IMR-90 (cell line): ENCODE results near the gene HOXB1. TPM values are rescaled to one million over a fixed set of nuclear protein-coding genes. Genes with fewer than 3 reads are reported as not detected.

ENCODE experiments used
- ATAC-seq: fragments of 200-7000 bp; cut with Tn5 transposase; 2 replicates; pipeline ENCODE4 v1.9.1; 2020; ENCODE audit warnings: low read depth, mild to moderate bottlenecking, moderate library complexity
- BruUV-seq: library from RNA; stranded (reverse); fragments of 400-500 nt; replicated peaks from 2 replicates; lab custom pipeline; 2021; lab: Mats Ljungman, UMichigan
- CTCF ChIA-PET: fragments of 300-600 bp; formaldehyde crosslinking; extraction: SDS; loops from one replicate; lab custom pipeline; 2021; ENCODE audit warnings: antibody characterized with exemption; lab: Yijun Ruan, JAX
- POLR2A ChIA-PET: fragments of 300-600 bp; sonication (Branson Sonifier 250); formaldehyde crosslinking; loops from one replicate; lab custom pipeline; 2022; ENCODE audit warnings: antibody characterized with exemption; ENCODE audit not compliant: unreplicated experiment; lab: Charles Lee
- DNase-seq: peaks from one replicate; pipeline ENCODE4 v3.0.0; 2013
- H2AFZ ChIP-seq: replicated peaks from 2 replicates; pipeline ENCODE3; 2013; ENCODE audit warnings: low read length, mild to moderate bottlenecking; ENCODE audit not compliant: poor library complexity
- H2AK5ac ChIP-seq: 2 replicates; pipeline ENCODE4 v1.6.1; 2013; ENCODE audit warnings: low read depth, low read length, inconsistent platforms
- H2AK9ac ChIP-seq: replicated peaks from 2 replicates; pipeline ENCODE3; 2013; ENCODE audit warnings: mild to moderate bottlenecking, low read depth, low read length, moderate library complexity; ENCODE audit not compliant: poor library complexity
- H2BK120ac ChIP-seq: 2 replicates; pipeline ENCODE4 v1.6.1; 2013; ENCODE audit warnings: low read depth, low read length, inconsistent platforms
- H2BK15ac ChIP-seq: 3 replicates; pipeline ENCODE4 v1.6.1; 2013; ENCODE audit warnings: low read depth, low read length, inconsistent platforms
- H2BK20ac ChIP-seq: 2 replicates; pipeline ENCODE4 v1.6.1; 2013; ENCODE audit warnings: low read depth, mild to moderate bottlenecking, inconsistent platforms, low read length, moderate library complexity
- H2BK5ac ChIP-seq: 2 replicates; pipeline ENCODE4 v1.6.1; 2013; ENCODE audit warnings: mild to moderate bottlenecking, low read depth, low read length, inconsistent platforms; ENCODE audit not compliant: poor library complexity, severe bottlenecking
- H3K14ac ChIP-seq: replicated peaks from 2 replicates; pipeline ENCODE4 v1.6.1; 2013; ENCODE audit warnings: low read depth, low read length, inconsistent platforms
- H3K18ac ChIP-seq: 2 replicates; pipeline ENCODE4 v1.6.1; 2013; ENCODE audit warnings: low read depth, low read length, control low read depth
- H3K23ac ChIP-seq: 2 replicates; pipeline ENCODE4 v1.6.1; 2013; ENCODE audit warnings: low read depth, low read length, inconsistent platforms
- H3K27ac ChIP-seq: 2 replicates; pipeline ENCODE4 v1.5.1; 2013; ENCODE audit warnings: mild to moderate bottlenecking, control low read depth, low read length; ENCODE audit not compliant: insufficient read depth
- H3K27me3 ChIP-seq: 2 replicates; pipeline ENCODE4 v1.6.1; 2013; ENCODE audit warnings: low read length; ENCODE audit not compliant: control insufficient read depth, insufficient read depth
- H3K36me3 ChIP-seq: 2 replicates; pipeline ENCODE4 v1.6.1; 2013; ENCODE audit warnings: low read length, mixed read lengths; ENCODE audit not compliant: control insufficient read depth, insufficient read depth
- H3K4ac ChIP-seq: 2 replicates; pipeline ENCODE4 v1.6.1; 2013; ENCODE audit warnings: low read depth, low read length, inconsistent platforms
- H3K4me1 ChIP-seq: 2 replicates; pipeline ENCODE4 v1.6.1; 2013; ENCODE audit warnings: low read length, mixed read lengths; ENCODE audit not compliant: control insufficient read depth, insufficient read depth
- H3K4me2 ChIP-seq: 2 replicates; pipeline ENCODE4 v1.6.1; 2013; ENCODE audit warnings: low read depth, mild to moderate bottlenecking, control low read depth, low read length, moderate library complexity
- H3K4me3 ChIP-seq: 2 replicates; pipeline ENCODE4 v1.5.1; 2013; ENCODE audit warnings: low read depth, mild to moderate bottlenecking, control low read depth, low read length, moderate library complexity; ENCODE audit not compliant: insufficient read depth
- H3K56ac ChIP-seq: 2 replicates; pipeline ENCODE4 v1.6.1; 2013; ENCODE audit warnings: low read length, inconsistent platforms; ENCODE audit not compliant: insufficient read depth; ENCODE audit errors: extremely low read depth
- H3K79me1 ChIP-seq, 2 experiments: 2 replicates each; pipeline ENCODE4 v1.6.1; 2013; ENCODE audit warnings: low read length in 2 of 2, inconsistent platforms in 1 of 2, low read depth in 1 of 2
- H3K9ac ChIP-seq: 2 replicates; pipeline ENCODE4 v1.6.1; 2013; ENCODE audit warnings: low read depth, low read length, control low read depth
- H3K9me1 ChIP-seq: 2 replicates; pipeline ENCODE4 v1.6.1; 2013; ENCODE audit warnings: low read length, inconsistent platforms; ENCODE audit not compliant: insufficient read depth
- H3K9me3 ChIP-seq: 2 replicates; pipeline ENCODE4 v1.6.1; 2013; ENCODE audit warnings: low read length; ENCODE audit not compliant: control insufficient read depth, insufficient read depth
- H4K20me1 ChIP-seq: 2 replicates; pipeline ENCODE4 v1.6.1; 2013; ENCODE audit warnings: low read length, inconsistent platforms; ENCODE audit not compliant: insufficient read depth
- H4K5ac ChIP-seq: 2 replicates; pipeline ENCODE4 v1.6.1; 2013; ENCODE audit warnings: mild to moderate bottlenecking, low read depth, low read length, control low read depth
- H4K8ac ChIP-seq, 2 experiments: 2 replicates each; pipeline ENCODE4 v1.6.1; 2013; ENCODE audit warnings: low read depth in 2 of 2, low read length in 2 of 2, control low read depth in 1 of 2, inconsistent platforms in 1 of 2
- H4K91ac ChIP-seq: 2 replicates; pipeline ENCODE4 v1.6.1; 2013; ENCODE audit warnings: low read depth, low read length, inconsistent platforms; ENCODE audit not compliant: insufficient read depth
- BHLHE40 ChIP-seq: fragments of 150-350 bp; IDR thresholded peaks from 2 replicates; pipeline ENCODE4 v1.6.1; 2016; ENCODE audit warnings: mild to moderate bottlenecking, low read depth, low read length
- CHD1 ChIP-seq: IDR thresholded peaks from 2 replicates; pipeline ENCODE4 v1.6.1; 2012; ENCODE audit warnings: low read depth, low read length, improper control_type of control experiment
- FOS ChIP-seq: fragments of 150-350 bp; IDR thresholded peaks from 2 replicates; pipeline ENCODE4 v1.6.1; 2016; ENCODE audit warnings: low read depth, low read length
- MAFK ChIP-seq: IDR thresholded peaks from 2 replicates; pipeline ENCODE4 v1.6.1; 2012; ENCODE audit warnings: low read depth, low read length, improper control_type of control experiment
- MAZ ChIP-seq: IDR thresholded peaks from 2 replicates; pipeline ENCODE4 v1.6.1; 2012; ENCODE audit warnings: low read depth, mild to moderate bottlenecking, low read length, improper control_type of control experiment, moderate library complexity, borderline replicate concordance
- MXI1 ChIP-seq: IDR thresholded peaks from 2 replicates; pipeline ENCODE4 v1.6.1; 2012; ENCODE audit warnings: low read depth, mild to moderate bottlenecking, low read length, moderate library complexity, borderline replicate concordance
- NFE2L2 ChIP-seq: fragments of 150-350 bp; IDR thresholded peaks from 2 replicates; pipeline ENCODE4 v1.6.1; 2016; ENCODE audit warnings: low read depth, mild to moderate bottlenecking, low read length
- POLR2A ChIP-seq: IDR thresholded peaks from 2 replicates; pipeline ENCODE4 v1.6.1; 2012; ENCODE audit warnings: mild to moderate bottlenecking, low read depth, low read length
- RCOR1 ChIP-seq: IDR thresholded peaks from 2 replicates; pipeline ENCODE4 v1.6.1; 2012; ENCODE audit warnings: mild to moderate bottlenecking, low read length, improper control_type of control experiment; ENCODE audit not compliant: insufficient replicate concordance
- RFX5 ChIP-seq: IDR thresholded peaks from 2 replicates; pipeline ENCODE4 v1.8.0; 2012; ENCODE audit warnings: low read depth, mild to moderate bottlenecking, low read length, moderate library complexity
- WGBS, 2 experiments: methylation state at CpG; one replicate each; pipeline versions ENCODE4 v1.1.5 to v1.1.7; 2013; ENCODE audit warnings: missing lambda C conversion rate in 2 of 2; ENCODE audit not compliant: insufficient read length in 1 of 2; ENCODE audit errors: extremely low coverage in 2 of 2; 5-methylcytosine and 5-hydroxymethylcytosine counted together
- dilution Hi-C: fragments of 300-500 bp; cut with HindIII; formaldehyde crosslinking; loops from one replicate; pipeline ENCODE4 v1.14.3; 2018; ENCODE audit warnings: low sequenced_read_pairs; ENCODE audit not compliant: unreplicated experiment
- in situ Hi-C: fragments of 300-500 bp; cut with MboI; formaldehyde crosslinking; loops from 3 replicates; pipeline ENCODE4 v1.14.3; 2019; ENCODE audit warnings: low sequenced_read_pairs, inconsistent platforms, mixed read lengths
- intact Hi-C: fragments of 100-400 bp; cut with micrococcal nuclease; formaldehyde crosslinking; loops from 2 replicates; pipeline ENCODE4 v1.10.0; 2022
- polyA plus RNA-seq, 3 experiments: library from polyadenylated mRNA; depleted of rRNA; stranded (reverse); fragments of >200 nt; gene quantifications; 2 replicates each; pipeline ENCODE4 v1.2.3, GENCODE V29; 2012; ENCODE audit warnings: low replicate concordance in 1 of 3
- total RNA-seq: library from RNA; depleted of rRNA; stranded (reverse); fragments of >200 nt; gene quantifications from 2 replicates; pipeline ENCODE4 v1.2.3, GENCODE V29; 2012
- TF ChIP-seq, protein P1 (sequence below): fragments of 150-350 bp; IDR thresholded peaks from 2 replicates; pipeline ENCODE4 v1.6.1; 2017; ENCODE audit warnings: mild to moderate bottlenecking, antibody characterized with exemption, low read length, low read depth
- TF ChIP-seq, protein P2 (sequence below): fragments of 150-350 bp; IDR thresholded peaks from 2 replicates; pipeline ENCODE4 v1.6.1; 2016; ENCODE audit warnings: low read depth, mild to moderate bottlenecking, low read length, moderate library complexity, borderline replicate concordance
- TF ChIP-seq, protein P3 (sequence below): conservative IDR thresholded peaks from 2 replicates; pipeline ENCODE4 v1.5.1; 2012; ENCODE audit warnings: mild to moderate bottlenecking, low read depth, low read length, improper control_type of control experiment

HOXB1 gene
- total and polyA plus RNA-seq, 2 of the 4 experiments (the other 2 are of a cell fraction): not detected

DNA sequence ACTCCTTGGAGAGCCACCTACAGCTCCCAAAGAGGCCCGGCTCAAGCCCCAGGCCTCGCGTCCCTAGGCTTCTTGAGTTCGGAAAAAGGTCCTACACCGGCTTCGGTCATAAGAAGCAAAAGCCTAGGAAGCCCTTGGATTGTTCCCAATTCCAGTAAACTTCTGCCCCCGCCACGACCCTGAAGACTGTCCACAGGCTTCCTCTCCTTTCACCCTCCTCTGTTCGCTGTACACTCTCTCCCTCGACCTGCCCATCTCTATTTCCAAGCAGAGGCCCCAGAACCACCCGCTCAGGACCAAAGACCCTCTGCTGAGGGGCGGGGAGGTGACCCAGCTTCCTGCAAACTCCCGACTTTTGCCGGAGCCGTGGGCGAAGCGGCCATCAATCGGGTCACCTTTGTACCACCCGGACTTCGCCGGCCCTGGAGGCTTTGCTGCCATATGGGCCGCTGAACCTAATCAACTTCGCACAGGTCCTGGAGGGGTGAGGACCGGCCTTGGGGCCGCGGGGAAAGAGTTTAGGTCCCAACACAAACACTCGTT lies 11.4 kb upstream of the HOXB1 start:
- Histone ChIP-seq H3K9me3 (no peaks in the 10 kb centered on the region), H3K23ac (peak overlapping the region; percentile 97), H3K79me1 (peaks cover 0 to 41% of the 10 kb centered on the region in 2 experiments; a peak in 2 of 4 replicates), H3K9me1 (peaks cover 10% of the 10 kb centered on the region), H2BK20ac (no peak overlapping the region; the same call in 1 of the 2 replicates), H3K4me3 (peak overlapping the region; percentile 96), H2AK9ac (peak overlapping the region; percentile 96), H3K9ac (peak overlapping the region; percentile 100), H3K14ac (peak overlapping the region; percentile 98), H3K27ac (peak overlapping the region; percentile 99), H3K4ac (peak overlapping the region; percentile 95), H3K27me3 (no peaks in the 10 kb centered on the region), H3K18ac (peak overlapping the region; percentile 61), H3K4me1 (peaks cover 30% of the 10 kb centered on the region), H4K8ac (peak overlapping the region; percentile 84 to 89), H2AFZ (peak overlapping the region; percentile 77), H3K4me2 (peak overlapping the region; percentile 75), H2AK5ac (peak overlapping the region; percentile 83), H4K91ac (peak overlapping the region; percentile 94), H2BK120ac (peak overlapping the region; percentile 88), H4K5ac (peak overlapping the region; percentile 80), H2BK15ac (0 out of 3 replicates have a peak overlapping the region, but pooled peaks have one; percentile 19), H2BK5ac (peak overlapping the region; percentile 96), H3K56ac (peak overlapping the region; percentile 97), H3K36me3 (peaks cover 20% of the 10 kb centered on the region), H4K20me1 (no peaks in the 10 kb centered on the region)
- intact Hi-C loops (no loop called here), dilution Hi-C loops (no loop called here), in situ Hi-C loops (loop anchor here (10.0 kb wide), 1 partner anchor 187 kb away; no protein-coding TSS in a partner anchor)
- ChIA-PET POLR2A (interaction anchor here (0.5 to 1.5 kb wide), 5 partner anchors 21 to 70 kb away, joined by 3 to 9 read pairs (median 4); partner anchors contain the start of gene HOXB3), CTCF (interaction anchor here (0.6 to 2.8 kb wide), 3 partner anchors 16 to 50 kb away, joined by 3 to 8 read pairs (median 3); no protein-coding TSS in a partner anchor)
- peak; percentile 34 for DNase-seq
- no TSS peak for BruUV-seq
- no peak for ATAC-seq
- TF ChIP-seq FOS (no peak), CHD1 (no peak), MAFK (no peak), NFE2L2 (no peak), MXI1 (no peak), BHLHE40 (no peak), RFX5 (no peak), MAZ (no peak), RCOR1 (no peak), POLR2A (no peak)
- TF ChIP-seq, protein P1, sequence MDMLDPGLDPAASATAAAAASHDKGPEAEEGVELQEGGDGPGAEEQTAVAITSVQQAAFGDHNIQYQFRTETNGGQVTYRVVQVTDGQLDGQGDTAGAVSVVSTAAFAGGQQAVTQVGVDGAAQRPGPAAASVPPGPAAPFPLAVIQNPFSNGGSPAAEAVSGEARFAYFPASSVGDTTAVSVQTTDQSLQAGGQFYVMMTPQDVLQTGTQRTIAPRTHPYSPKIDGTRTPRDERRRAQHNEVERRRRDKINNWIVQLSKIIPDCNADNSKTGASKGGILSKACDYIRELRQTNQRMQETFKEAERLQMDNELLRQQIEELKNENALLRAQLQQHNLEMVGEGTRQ: no peak
- TF ChIP-seq, protein P2, sequence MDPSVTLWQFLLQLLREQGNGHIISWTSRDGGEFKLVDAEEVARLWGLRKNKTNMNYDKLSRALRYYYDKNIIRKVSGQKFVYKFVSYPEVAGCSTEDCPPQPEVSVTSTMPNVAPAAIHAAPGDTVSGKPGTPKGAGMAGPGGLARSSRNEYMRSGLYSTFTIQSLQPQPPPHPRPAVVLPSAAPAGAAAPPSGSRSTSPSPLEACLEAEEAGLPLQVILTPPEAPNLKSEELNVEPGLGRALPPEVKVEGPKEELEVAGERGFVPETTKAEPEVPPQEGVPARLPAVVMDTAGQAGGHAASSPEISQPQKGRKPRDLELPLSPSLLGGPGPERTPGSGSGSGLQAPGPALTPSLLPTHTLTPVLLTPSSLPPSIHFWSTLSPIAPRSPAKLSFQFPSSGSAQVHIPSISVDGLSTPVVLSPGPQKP: no peak
- TF ChIP-seq, protein P3, sequence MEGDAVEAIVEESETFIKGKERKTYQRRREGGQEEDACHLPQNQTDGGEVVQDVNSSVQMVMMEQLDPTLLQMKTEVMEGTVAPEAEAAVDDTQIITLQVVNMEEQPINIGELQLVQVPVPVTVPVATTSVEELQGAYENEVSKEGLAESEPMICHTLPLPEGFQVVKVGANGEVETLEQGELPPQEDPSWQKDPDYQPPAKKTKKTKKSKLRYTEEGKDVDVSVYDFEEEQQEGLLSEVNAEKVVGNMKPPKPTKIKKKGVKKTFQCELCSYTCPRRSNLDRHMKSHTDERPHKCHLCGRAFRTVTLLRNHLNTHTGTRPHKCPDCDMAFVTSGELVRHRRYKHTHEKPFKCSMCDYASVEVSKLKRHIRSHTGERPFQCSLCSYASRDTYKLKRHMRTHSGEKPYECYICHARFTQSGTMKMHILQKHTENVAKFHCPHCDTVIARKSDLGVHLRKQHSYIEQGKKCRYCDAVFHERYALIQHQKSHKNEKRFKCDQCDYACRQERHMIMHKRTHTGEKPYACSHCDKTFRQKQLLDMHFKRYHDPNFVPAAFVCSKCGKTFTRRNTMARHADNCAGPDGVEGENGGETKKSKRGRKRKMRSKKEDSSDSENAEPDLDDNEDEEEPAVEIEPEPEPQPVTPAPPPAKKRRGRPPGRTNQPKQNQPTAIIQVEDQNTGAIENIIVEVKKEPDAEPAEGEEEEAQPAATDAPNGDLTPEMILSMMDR: no peak
- 0% methylated on average over 4 of the region's 27 CpGs; no CpG with 5 or more reads in 1 of the 2 experiments for WGBS, 2 experiments
